HUDEP-2 (cell line): ENCODE results near the gene PDPR.
"Not testable (repeated sequence)": the region's sequence is repeated elsewhere in the genome, so short reads cannot be mapped to it uniquely, and the experiment has no call there.

Source experiments
- DNase-seq, 76 experiments: peaks; one replicate each; lab custom pipeline; 2025; ENCODE audit not compliant: unreplicated experiment in 76 of 76; lab: John Stamatoyannopoulos, UW

PDPR gene

DNA sequence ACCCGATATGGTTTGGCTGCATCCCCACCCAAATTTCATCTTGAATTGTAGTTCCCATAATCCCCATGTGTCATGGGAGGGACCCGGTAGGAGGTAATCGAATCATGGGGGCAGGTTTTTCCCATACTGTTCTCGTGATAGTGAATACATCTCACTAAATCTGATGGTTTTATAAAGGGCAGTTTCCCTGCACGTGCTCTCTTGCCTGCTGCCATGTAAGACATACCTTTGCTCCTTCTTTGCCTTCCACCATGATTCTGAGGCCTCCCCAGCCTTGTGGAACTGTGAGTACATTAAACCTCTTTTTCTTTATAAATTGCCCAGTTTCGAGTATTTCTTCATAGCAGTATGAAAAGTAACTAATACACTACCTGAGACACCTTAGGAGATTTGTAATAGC lies 92.2 kb downstream of the PDPR start:
- not testable (repeated sequence) for DNase-seq
